Measurements from ENCODE around the gene AQR.
"Not testable (repeated sequence)": the region's sequence is repeated elsewhere in the genome, so short reads cannot be mapped to it uniquely, and the experiment has no call there.

AQR gene

DNA sequence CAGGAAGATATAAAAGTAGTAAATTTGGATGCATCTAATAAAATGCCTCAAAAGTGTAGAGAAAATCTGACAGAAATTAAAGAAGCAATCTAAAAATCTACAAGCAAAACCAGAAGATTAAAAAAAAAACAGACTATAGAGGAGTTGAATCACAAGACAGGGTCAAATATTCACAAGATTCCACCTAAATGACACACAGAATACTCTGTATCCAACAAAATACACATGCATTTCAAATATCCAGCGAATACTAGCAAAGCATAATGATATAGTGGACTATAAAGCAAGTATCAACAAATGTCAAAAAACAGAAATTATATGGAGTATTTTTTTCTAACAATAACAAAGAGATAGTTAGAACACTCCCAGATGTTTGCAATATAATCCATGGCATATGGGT is 153.7 kb downstream of the AQR start:
- no peaks in the 10 kb centered on the region for H3F3A ChIP-seq (ENCODE audit: low read depth)
- no peaks in the 10 kb centered on the region for H3K9me2 ChIP-seq (replicated peaks; ENCODE audit: low read depth, low read length)
- H3K79me2 ChIP-seq (ENCODE audit: insufficient read depth, low read length), result no peaks in the 10 kb centered on the region
- no peak overlapping the region for H3K4me3 ChIP-seq (ENCODE audit: low read length, poor library complexity, severe bottlenecking)
- H4K20me1 ChIP-seq (ENCODE audit: insufficient read depth, low read length, poor library complexity, severe bottlenecking), result no peaks in the 10 kb centered on the region
- H3K4me1 ChIP-seq (ENCODE audit: insufficient read depth, low read length, poor library complexity, severe bottlenecking), result no peaks in the 10 kb centered on the region
- no peaks in the 10 kb centered on the region for H3K36me3 ChIP-seq (ENCODE audit: insufficient read depth, low read length)
- H3K4me2 ChIP-seq (ENCODE audit: low read depth, low read length, poor library complexity, severe bottlenecking), result no peak overlapping the region
- H3K27me3 ChIP-seq (ENCODE audit: insufficient read depth, low read length, poor library complexity, severe bottlenecking), result no peaks in the 10 kb centered on the region
- no peaks in the 10 kb centered on the region for H3K9me3 ChIP-seq (ENCODE audit: insufficient read depth, low read depth, low read length)
- H3K9ac ChIP-seq (ENCODE audit: low read depth, low read length, poor library complexity, severe bottlenecking), result no peak overlapping the region
- no peak overlapping the region for H2AFZ ChIP-seq (ENCODE audit: low read length)
- TF ChIP-seq EZH2phosphoT487 (IDR thresholded peaks at IDR 0.05; ENCODE audit: borderline replicate concordance) (no peak), CTCF (conservative IDR thresholded peaks at IDR 0.05; ENCODE audit: low read length) (no peak)

DNA sequence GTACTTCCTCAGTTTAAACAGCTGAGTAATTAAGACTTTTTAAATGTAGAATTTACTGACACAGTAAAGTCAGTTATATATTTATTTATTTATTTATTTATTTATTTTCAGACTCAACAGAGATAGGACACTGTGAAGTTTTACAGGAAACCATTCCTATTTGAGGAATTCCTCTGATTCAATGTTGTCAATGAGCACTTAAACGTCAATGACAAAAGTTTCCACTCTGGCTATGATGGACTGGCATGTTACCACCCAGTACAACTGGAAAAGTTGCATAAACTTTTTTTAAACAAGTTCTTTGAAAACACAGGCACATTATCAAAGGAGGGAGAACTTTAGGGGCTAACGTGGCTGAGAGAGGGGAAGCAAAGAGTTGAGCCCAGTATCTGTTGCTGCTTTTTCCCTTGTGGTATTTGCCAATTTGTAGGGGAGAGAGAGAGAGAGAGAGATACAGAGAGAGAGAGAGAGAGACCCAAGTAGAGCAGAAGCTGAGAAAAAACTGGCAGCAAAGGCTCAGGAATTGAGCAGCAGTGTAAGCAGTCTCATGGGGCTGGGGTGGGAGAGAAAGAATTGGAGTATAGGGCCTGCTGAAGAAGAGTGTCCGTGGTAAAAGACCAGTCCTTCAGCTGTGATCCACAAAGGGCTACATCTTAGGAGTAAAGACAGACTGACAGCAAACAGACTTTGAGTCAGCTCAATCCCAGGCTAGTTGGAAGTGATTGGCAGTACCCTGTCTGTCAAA is 155.9 kb downstream of the AQR start:
- H3K9ac ChIP-seq (ENCODE audit: low read depth, low read length, poor library complexity, severe bottlenecking), result no peak overlapping the region
- H3K4me2 ChIP-seq (ENCODE audit: low read depth, low read length, poor library complexity, severe bottlenecking), result no peak overlapping the region
- H2AFZ ChIP-seq (ENCODE audit: low read length), result no peak overlapping the region
- no peaks in the 10 kb centered on the region for H3K36me3 ChIP-seq (ENCODE audit: insufficient read depth, low read length)
- H4K20me1 ChIP-seq (ENCODE audit: insufficient read depth, low read length, poor library complexity, severe bottlenecking), result no peaks in the 10 kb centered on the region
- no peaks in the 10 kb centered on the region for H3K27me3 ChIP-seq (ENCODE audit: insufficient read depth, low read length, poor library complexity, severe bottlenecking)
- H3K4me1 ChIP-seq (ENCODE audit: insufficient read depth, low read length, poor library complexity, severe bottlenecking), result no peaks in the 10 kb centered on the region
- no peaks in the 10 kb centered on the region for H3K9me3 ChIP-seq (ENCODE audit: insufficient read depth, low read depth, low read length)
- no peaks in the 10 kb centered on the region for H3K9me2 ChIP-seq (replicated peaks; ENCODE audit: low read depth, low read length)
- H3F3A ChIP-seq (ENCODE audit: low read depth), result no peaks in the 10 kb centered on the region
- no peak overlapping the region for H3K4me3 ChIP-seq (ENCODE audit: low read length, poor library complexity, severe bottlenecking)
- no peaks in the 10 kb centered on the region for H3K79me2 ChIP-seq (ENCODE audit: insufficient read depth, low read length)
- TF ChIP-seq CTCF (conservative IDR thresholded peaks at IDR 0.05; ENCODE audit: low read length) (no peak), EZH2phosphoT487 (IDR thresholded peaks at IDR 0.05; ENCODE audit: borderline replicate concordance) (no peak)

GRCh38 chr15:34812868-34813365 is 156.6 kb downstream of the AQR start:
- H3K4me1 ChIP-seq (ENCODE audit: insufficient read depth, low read length, poor library complexity, severe bottlenecking); H3K27me3 ChIP-seq (ENCODE audit: insufficient read depth, low read length, poor library complexity, severe bottlenecking); H3K9ac ChIP-seq (ENCODE audit: low read depth, low read length, poor library complexity, severe bottlenecking); H3K79me2 ChIP-seq (ENCODE audit: insufficient read depth, low read length); H3K4me3 ChIP-seq (ENCODE audit: low read length, poor library complexity, severe bottlenecking); H3K4me2 ChIP-seq (ENCODE audit: low read depth, low read length, poor library complexity, severe bottlenecking); H2AFZ ChIP-seq (ENCODE audit: low read length); H4K20me1 ChIP-seq (ENCODE audit: insufficient read depth, low read length, poor library complexity, severe bottlenecking); H3K36me3 ChIP-seq (ENCODE audit: insufficient read depth, low read length); H3K9me2 ChIP-seq (replicated peaks; ENCODE audit: low read depth, low read length); H3F3A ChIP-seq (ENCODE audit: low read depth); H3K9me3 ChIP-seq (ENCODE audit: insufficient read depth, low read depth, low read length): not testable (repeated sequence)

GRCh38 chr15:34812369-34812768 is 157.2 kb downstream of the AQR start:
- Histone ChIP-seq H2AFZ (ENCODE audit: low read length) (no peak overlapping the region), H3K79me2 (ENCODE audit: insufficient read depth, low read length) (no peaks in the 10 kb centered on the region), H3K4me2 (ENCODE audit: low read depth, low read length, poor library complexity, severe bottlenecking) (no peak overlapping the region), H3K9me3 (ENCODE audit: insufficient read depth, low read depth, low read length) (no peaks in the 10 kb centered on the region), H4K20me1 (ENCODE audit: insufficient read depth, low read length, poor library complexity, severe bottlenecking) (no peaks in the 10 kb centered on the region), H3K4me1 (ENCODE audit: insufficient read depth, low read length, poor library complexity, severe bottlenecking) (no peaks in the 10 kb centered on the region), H3K4me3 (ENCODE audit: low read length, poor library complexity, severe bottlenecking) (no peak overlapping the region), H3K36me3 (ENCODE audit: insufficient read depth, low read length) (no peaks in the 10 kb centered on the region), H3K27me3 (ENCODE audit: insufficient read depth, low read length, poor library complexity, severe bottlenecking) (no peaks in the 10 kb centered on the region), H3K9me2 (replicated peaks; ENCODE audit: low read depth, low read length) (no peaks in the 10 kb centered on the region), H3K9ac (ENCODE audit: low read depth, low read length, poor library complexity, severe bottlenecking) (no peak overlapping the region), H3F3A (ENCODE audit: low read depth) (no peaks in the 10 kb centered on the region)
- TF ChIP-seq EZH2phosphoT487 (IDR thresholded peaks at IDR 0.05; ENCODE audit: borderline replicate concordance), result no peak
- TF ChIP-seq CTCF (conservative IDR thresholded peaks at IDR 0.05; ENCODE audit: low read length), result no peak

All from Loucy (cell line).